Adrenal gland (tissue), 5 donors: ENCODE results near the gene SPTLC2.

ENCODE experiments used
- POLR2A ChIP-seq, 2 donors: fragments of 450-650 bp; IDR thresholded peaks; one replicate each; pipeline ENCODE4 v1.6.1; 2017; ENCODE audit warnings: antibody characterized with exemption in 2 of 2, mild to moderate bottlenecking in 2 of 2, moderate library complexity in 1 of 2
- TF ChIP-seq, protein P1 (sequence below), 6 experiments: fragments of 450-650 bp in 4 of 6; fragments of 200-600 bp in 2 of 6; sonication (generic) in 1 of 6; IDR thresholded peaks; 1 replicate in 5 of 6; 2 replicates in 1 of 6; pipeline versions ENCODE4 v1.5.1 to v1.8.0; 2016 to 2021; ENCODE audit warnings: antibody characterized with exemption in 6 of 6, mild to moderate bottlenecking in 2 of 6, moderate library complexity in 1 of 6
- donor health status: DM: no; HTN: no; CAD: no.

DNA sequence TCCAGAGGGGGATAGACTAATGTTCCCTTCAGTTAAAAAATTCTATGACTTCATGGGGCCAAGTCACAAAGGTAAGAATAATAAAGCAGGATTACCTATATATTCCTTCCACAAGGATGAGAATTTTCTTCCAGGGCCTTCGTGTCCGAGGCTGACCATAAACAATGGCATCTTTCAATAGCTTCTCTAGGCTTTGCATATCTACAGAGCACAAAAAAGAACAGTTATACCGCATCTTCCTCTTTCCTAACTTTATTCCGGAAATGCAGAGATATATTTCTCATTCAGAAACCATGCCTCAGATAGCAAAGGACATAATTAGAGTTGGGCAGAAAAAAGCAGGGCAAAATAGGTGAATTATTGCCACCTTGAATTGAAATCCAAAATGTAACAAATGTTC lies 59.5 kb downstream of the SPTLC2 start:
- TF ChIP-seq, protein P1, sequence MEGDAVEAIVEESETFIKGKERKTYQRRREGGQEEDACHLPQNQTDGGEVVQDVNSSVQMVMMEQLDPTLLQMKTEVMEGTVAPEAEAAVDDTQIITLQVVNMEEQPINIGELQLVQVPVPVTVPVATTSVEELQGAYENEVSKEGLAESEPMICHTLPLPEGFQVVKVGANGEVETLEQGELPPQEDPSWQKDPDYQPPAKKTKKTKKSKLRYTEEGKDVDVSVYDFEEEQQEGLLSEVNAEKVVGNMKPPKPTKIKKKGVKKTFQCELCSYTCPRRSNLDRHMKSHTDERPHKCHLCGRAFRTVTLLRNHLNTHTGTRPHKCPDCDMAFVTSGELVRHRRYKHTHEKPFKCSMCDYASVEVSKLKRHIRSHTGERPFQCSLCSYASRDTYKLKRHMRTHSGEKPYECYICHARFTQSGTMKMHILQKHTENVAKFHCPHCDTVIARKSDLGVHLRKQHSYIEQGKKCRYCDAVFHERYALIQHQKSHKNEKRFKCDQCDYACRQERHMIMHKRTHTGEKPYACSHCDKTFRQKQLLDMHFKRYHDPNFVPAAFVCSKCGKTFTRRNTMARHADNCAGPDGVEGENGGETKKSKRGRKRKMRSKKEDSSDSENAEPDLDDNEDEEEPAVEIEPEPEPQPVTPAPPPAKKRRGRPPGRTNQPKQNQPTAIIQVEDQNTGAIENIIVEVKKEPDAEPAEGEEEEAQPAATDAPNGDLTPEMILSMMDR (IDR thresholded peaks at IDR 0.05): no peak
- TF ChIP-seq POLR2A (IDR thresholded peaks at IDR 0.05): no peak
